ENCODE measurements around the gene ANXA9.
A peak's percentile ranks its signal among the peaks of the same experiment; 100 is the strongest.

- TF ChIP-seq CTCF (IDR thresholded peaks at IDR 0.05; ENCODE audit: insufficient read depth, low read length), result no peak
- peak; percentile 60 for TF ChIP-seq POLR2AphosphoS5 (IDR thresholded peaks at IDR 0.05; ENCODE audit: low read depth)
- no peak for TF ChIP-seq SPI1 (IDR thresholded peaks at IDR 0.05; ENCODE audit: borderline replicate concordance, low read depth)
- no peak for TF ChIP-seq REST (IDR thresholded peaks at IDR 0.05; ENCODE audit: insufficient replicate concordance, low read depth)
- no peak for TF ChIP-seq GABPA (IDR thresholded peaks at IDR 0.05; ENCODE audit: low read depth)
Observed at GRCh38 chr1:150963321-150964163, 18.6 kb upstream of the ANXA9 start.
